Measurements from ENCODE around the gene KAT6B. TPM values are rescaled to one million over a fixed set of nuclear protein-coding genes. Genes with fewer than 3 reads are reported as not detected.

KAT6B gene
- total and polyA plus RNA-seq, 2 donors: 12.2 to 22.1 TPM

DNA sequence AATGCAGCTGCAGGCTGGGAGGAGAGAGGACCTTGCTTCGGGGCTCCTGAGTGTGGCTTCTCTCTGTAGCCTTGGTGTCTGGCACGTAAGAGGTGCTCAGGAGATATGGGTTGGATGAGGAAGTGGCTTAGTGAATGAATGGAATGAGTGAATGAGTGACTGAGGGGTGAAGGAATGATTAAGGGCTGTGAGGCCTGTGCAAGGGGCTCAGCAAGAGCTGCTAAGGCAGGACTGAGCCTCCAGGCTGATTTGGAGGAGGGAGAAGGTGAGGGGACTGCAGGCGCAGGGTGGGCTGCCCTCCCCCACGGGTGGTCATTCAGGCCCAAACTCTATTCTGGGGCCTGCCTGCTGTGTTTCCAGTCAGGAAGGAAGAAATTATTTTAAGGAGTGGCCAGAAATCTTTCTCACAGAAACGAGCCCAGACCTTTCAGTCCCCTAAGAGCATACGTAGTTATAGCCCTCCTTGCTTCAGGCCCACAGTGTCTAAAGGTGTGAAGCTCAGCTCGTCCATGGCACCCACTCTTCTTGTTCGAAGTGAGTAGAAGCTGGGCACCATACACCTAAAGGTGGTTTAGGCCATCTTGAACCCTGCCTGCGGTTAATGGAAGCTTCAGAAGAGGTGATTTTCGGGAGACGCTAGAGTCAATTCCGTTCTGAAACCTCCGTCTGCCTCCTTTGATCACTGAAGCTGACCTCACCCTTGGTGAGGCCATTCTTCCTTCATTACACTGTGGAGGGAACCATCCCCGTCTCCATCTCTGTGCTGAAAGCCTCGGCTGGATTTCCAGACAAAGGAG, 235.5 kb downstream of the KAT6B start:
- Histone ChIP-seq H3K27ac (ENCODE audit: low read depth in 1 of 2, low read length in 1 of 2) (no peak overlapping the region), H3K36me3 (ENCODE audit: control insufficient read depth in 2 of 2, insufficient read depth in 2 of 2, low read length in 1 of 2) (no peaks in the 10 kb centered on the region), H3K4me3 (ENCODE audit: low read length in 2 of 2) (no peak overlapping the region), H3K27me3 (ENCODE audit: control insufficient read depth in 2 of 2, insufficient read depth in 1 of 2, low read length in 1 of 2) (no peaks in the 10 kb centered on the region), H3K4me1 (ENCODE audit: control insufficient read depth in 2 of 2, insufficient read depth in 2 of 2, low read length in 2 of 2) (no peaks in the 10 kb centered on the region), H3K9me3 (ENCODE audit: control insufficient read depth in 2 of 2, insufficient read depth in 1 of 2, low read length in 1 of 2) (no peaks in the 10 kb centered on the region)
- 87% methylated on average over 15 of the region's 15 CpGs for WGBS
- DNase-seq (ENCODE audit: low read depth in 6 of 9, low spot score in 9 of 9): no peak

DNA sequence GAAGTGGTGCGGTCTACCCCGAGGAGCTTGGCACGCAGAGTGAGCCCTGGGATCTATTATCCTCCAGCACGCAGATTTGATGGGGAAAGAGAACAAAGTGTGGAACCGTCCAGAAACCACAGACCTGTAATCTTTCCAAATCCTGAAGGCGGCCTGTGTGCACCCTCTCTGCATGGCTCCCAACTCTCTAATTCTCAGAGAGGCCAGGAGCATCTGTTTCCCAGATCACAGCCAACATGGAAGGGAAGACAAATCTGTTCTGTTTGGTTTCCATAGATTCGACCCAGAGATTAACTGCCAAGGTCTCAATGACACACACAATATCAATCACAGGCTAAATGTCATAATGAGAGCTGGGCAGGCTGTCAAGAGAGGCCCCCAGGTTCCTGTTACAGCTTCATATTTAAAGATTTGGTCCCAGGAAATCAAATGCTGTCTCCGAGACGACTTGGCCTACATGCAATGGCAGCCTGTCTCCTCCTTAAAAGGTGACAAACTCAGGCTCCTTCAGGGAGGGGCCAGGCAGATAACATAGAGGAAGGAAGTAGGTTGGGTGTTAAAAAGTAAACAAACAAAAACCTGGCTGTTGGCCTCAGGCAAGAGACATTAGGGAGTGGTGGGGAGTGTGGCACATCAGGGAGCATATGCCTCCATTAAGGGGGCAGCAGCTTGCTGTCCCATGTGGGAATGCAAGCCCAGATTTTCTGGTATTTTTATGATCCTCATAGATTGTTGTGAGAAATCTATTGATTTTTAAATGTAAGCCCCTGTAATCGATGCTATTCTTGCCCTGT, 236.3 kb downstream of the KAT6B start:
- Histone ChIP-seq H3K4me1 (ENCODE audit: control insufficient read depth in 2 of 2, insufficient read depth in 2 of 2, low read length in 2 of 2) (no peaks in the 10 kb centered on the region), H3K9me3 (ENCODE audit: control insufficient read depth in 2 of 2, insufficient read depth in 1 of 2, low read length in 1 of 2) (no peaks in the 10 kb centered on the region), H3K36me3 (ENCODE audit: control insufficient read depth in 2 of 2, insufficient read depth in 2 of 2, low read length in 1 of 2) (no peaks in the 10 kb centered on the region), H3K27ac (ENCODE audit: low read depth in 1 of 2, low read length in 1 of 2) (no peak overlapping the region), H3K4me3 (ENCODE audit: low read length in 2 of 2) (no peak overlapping the region), H3K27me3 (ENCODE audit: control insufficient read depth in 2 of 2, insufficient read depth in 1 of 2, low read length in 1 of 2) (no peaks in the 10 kb centered on the region)
- 75% methylated on average over 10 of the region's 10 CpGs for WGBS
- DNase-seq (ENCODE audit: low read depth in 6 of 9, low spot score in 9 of 9): no peak

DNA sequence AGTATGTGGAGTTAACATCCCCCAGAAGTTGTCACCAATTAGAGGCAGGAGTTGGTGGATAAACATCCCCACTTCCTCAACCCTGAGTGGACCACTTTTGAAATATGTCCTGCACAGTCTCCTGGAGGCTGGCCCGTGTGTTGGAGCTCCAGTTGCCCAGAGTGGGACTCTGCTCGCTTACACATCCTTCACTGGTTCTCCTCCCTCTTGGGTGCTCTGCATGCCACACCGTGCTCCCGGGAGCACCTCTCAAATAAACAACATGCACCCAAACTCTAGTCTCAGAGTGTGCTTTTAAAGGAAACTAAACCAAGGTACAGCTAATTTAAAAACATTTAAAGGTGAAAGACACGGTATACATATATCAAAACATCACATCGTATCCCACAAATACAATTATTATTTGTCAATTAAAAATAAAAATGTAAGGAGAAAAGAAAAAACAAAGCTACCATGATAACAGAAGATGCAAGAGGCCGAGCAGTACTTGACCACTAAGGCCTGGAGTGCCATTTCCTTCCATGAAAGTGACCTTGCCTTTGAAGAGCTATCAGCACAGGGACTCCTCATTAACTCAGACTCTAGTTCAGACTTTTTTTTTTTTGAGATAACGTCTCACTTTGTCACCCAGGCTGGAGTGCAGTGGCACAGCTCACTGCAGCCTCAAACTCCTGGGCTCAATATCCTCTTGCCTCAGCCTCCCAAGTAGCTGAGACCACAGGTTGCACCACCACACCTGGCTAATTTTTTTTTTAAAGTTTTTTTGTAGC, 237.2 kb downstream of the KAT6B start:
- WGBS: 97% methylated on average over 8 of the region's 8 CpGs
- no peak overlapping the region for H3K27ac ChIP-seq (ENCODE audit: low read depth in 1 of 2, low read length in 1 of 2)
- no peak overlapping the region for H3K4me3 ChIP-seq (ENCODE audit: low read length in 2 of 2)
- H3K36me3 ChIP-seq (ENCODE audit: control insufficient read depth in 2 of 2, insufficient read depth in 2 of 2, low read length in 1 of 2): no peaks in the 10 kb centered on the region
- no peaks in the 10 kb centered on the region for H3K4me1 ChIP-seq (ENCODE audit: control insufficient read depth in 2 of 2, insufficient read depth in 2 of 2, low read length in 2 of 2)
- no peak for DNase-seq (ENCODE audit: low read depth in 6 of 9, low spot score in 9 of 9)
- H3K27me3 ChIP-seq (ENCODE audit: control insufficient read depth in 2 of 2, insufficient read depth in 1 of 2, low read length in 1 of 2): no peaks in the 10 kb centered on the region
- H3K9me3 ChIP-seq (ENCODE audit: control insufficient read depth in 2 of 2, insufficient read depth in 1 of 2, low read length in 1 of 2): no peaks in the 10 kb centered on the region

DNA sequence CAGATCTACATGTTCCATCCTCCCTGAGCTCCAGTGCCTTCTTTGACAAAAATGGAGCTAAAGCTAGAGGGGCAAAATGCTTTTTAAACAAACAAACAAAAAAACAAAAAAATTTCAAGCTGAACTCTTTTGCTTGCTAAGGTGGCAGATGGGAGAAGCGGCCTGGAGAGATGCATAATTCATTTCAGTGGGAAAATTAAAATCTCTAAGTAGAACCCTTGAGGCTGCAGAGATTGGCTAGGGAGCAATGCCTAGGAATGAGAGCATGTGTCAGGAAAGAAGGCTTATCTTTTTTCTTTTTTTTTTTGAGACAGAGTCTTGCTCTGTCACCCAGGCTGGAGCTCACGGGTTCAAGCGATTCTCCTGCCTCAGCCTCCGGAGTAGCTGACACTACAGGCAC, 238.7 kb downstream of the KAT6B start:
- no peaks in the 10 kb centered on the region for H3K36me3 ChIP-seq (ENCODE audit: control insufficient read depth in 2 of 2, insufficient read depth in 2 of 2, low read length in 1 of 2)
- H3K27me3 ChIP-seq (ENCODE audit: control insufficient read depth in 2 of 2, insufficient read depth in 1 of 2, low read length in 1 of 2): no peaks in the 10 kb centered on the region
- no peak overlapping the region for H3K27ac ChIP-seq (ENCODE audit: low read depth in 1 of 2, low read length in 1 of 2)
- H3K9me3 ChIP-seq (ENCODE audit: control insufficient read depth in 2 of 2, insufficient read depth in 1 of 2, low read length in 1 of 2): no peaks in the 10 kb centered on the region
- 97% methylated on average over 4 of the region's 4 CpGs for WGBS
- no peak overlapping the region for H3K4me3 ChIP-seq (ENCODE audit: low read length in 2 of 2)
- no peaks in the 10 kb centered on the region for H3K4me1 ChIP-seq (ENCODE audit: control insufficient read depth in 2 of 2, insufficient read depth in 2 of 2, low read length in 2 of 2)
- DNase-seq (ENCODE audit: low read depth in 6 of 9, low spot score in 9 of 9): no peak

DNA sequence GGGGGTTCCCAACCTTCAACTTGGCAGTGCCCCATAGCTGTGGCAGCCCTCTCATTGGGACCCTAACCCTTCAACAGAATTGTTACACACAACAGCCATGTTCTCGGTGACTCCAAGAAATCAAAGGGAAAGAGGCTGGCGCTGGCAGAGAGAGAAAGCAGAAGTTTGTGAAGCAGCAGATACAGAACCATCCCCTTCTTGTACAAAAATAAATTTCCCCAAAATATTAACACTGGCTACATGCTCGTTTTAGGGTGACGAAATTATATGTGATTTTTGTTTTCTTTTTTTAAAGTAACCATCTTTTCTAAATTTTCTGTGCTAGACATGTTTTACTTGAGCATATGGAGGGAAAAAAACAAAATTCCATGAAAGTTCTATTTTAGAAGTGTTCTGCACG, 239.9 kb downstream of the KAT6B start:
- no peak overlapping the region for H3K4me3 ChIP-seq (ENCODE audit: low read length in 2 of 2)
- no peaks in the 10 kb centered on the region for H3K9me3 ChIP-seq (ENCODE audit: control insufficient read depth in 2 of 2, insufficient read depth in 1 of 2, low read length in 1 of 2)
- no peaks in the 10 kb centered on the region for H3K36me3 ChIP-seq (ENCODE audit: control insufficient read depth in 2 of 2, insufficient read depth in 2 of 2, low read length in 1 of 2)
- no peak for DNase-seq (ENCODE audit: low read depth in 6 of 9, low spot score in 9 of 9)
- H3K27ac ChIP-seq (ENCODE audit: low read depth in 1 of 2, low read length in 1 of 2): no peak overlapping the region
- no peaks in the 10 kb centered on the region for H3K4me1 ChIP-seq (ENCODE audit: control insufficient read depth in 2 of 2, insufficient read depth in 2 of 2, low read length in 2 of 2)
- no peaks in the 10 kb centered on the region for H3K27me3 ChIP-seq (ENCODE audit: control insufficient read depth in 2 of 2, insufficient read depth in 1 of 2, low read length in 1 of 2)
- WGBS: 96% methylated on average over 5 of the region's 5 CpGs

DNA sequence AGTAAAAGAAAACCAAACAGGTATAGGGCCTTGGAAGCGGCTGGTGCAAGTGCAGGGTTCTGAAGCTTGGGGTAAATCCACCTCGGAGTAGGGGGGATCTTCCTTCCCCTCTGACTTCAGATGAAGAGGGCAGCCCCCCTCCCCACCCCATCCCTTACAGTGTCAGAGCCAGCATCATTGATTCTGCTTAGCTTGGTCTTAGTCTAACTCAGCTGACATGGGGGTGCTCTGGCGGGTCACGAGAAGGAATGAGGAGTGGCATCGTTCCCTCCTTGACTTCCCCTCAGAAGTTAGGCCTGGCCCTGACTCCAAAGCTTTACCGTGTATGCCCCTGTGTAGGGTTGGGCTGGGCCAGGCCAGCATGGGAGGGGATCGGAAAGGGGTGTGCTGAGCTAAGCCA, 240.9 kb downstream of the KAT6B start:
- no peak for DNase-seq (ENCODE audit: low read depth in 6 of 9, low spot score in 9 of 9)
- no peaks in the 10 kb centered on the region for H3K9me3 ChIP-seq (ENCODE audit: control insufficient read depth in 2 of 2, insufficient read depth in 1 of 2, low read length in 1 of 2)
- 97% methylated on average over 7 of the region's 7 CpGs for WGBS
- H3K27me3 ChIP-seq (ENCODE audit: control insufficient read depth in 2 of 2, insufficient read depth in 1 of 2, low read length in 1 of 2): no peaks in the 10 kb centered on the region
- H3K27ac ChIP-seq (ENCODE audit: low read depth in 1 of 2, low read length in 1 of 2): no peak overlapping the region
- H3K4me1 ChIP-seq (ENCODE audit: control insufficient read depth in 2 of 2, insufficient read depth in 2 of 2, low read length in 2 of 2): no peaks in the 10 kb centered on the region
- no peaks in the 10 kb centered on the region for H3K36me3 ChIP-seq (ENCODE audit: control insufficient read depth in 2 of 2, insufficient read depth in 2 of 2, low read length in 1 of 2)
- H3K4me3 ChIP-seq (ENCODE audit: low read length in 2 of 2): no peak overlapping the region

DNA sequence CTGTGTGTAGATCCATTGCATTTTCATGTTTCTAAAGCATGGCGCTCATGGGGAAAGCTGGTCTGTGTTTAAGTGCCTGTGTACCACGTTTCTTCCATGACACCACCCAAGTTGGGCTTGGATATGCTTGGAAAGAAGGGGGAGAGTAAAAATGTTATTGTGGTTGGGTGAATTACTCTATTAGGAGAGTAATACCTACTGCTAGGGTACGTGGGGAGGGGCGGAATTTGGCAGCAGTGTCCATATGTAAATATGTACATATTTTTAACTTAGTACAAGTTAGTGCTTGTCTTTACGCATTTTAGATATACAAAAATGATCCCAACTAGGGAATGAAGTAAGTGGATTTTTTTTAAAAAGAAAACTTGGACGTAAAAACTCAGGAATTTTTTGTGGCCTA, 242.1 kb downstream of the KAT6B start:
- Histone ChIP-seq H3K4me1 (ENCODE audit: control insufficient read depth in 2 of 2, insufficient read depth in 2 of 2, low read length in 2 of 2) (no peaks in the 10 kb centered on the region), H3K4me3 (ENCODE audit: low read length in 2 of 2) (no peak overlapping the region), H3K27me3 (ENCODE audit: control insufficient read depth in 2 of 2, insufficient read depth in 1 of 2, low read length in 1 of 2) (no peaks in the 10 kb centered on the region), H3K36me3 (ENCODE audit: control insufficient read depth in 2 of 2, insufficient read depth in 2 of 2, low read length in 1 of 2) (no peaks in the 10 kb centered on the region), H3K9me3 (ENCODE audit: control insufficient read depth in 2 of 2, insufficient read depth in 1 of 2, low read length in 1 of 2) (no peaks in the 10 kb centered on the region), H3K27ac (ENCODE audit: low read depth in 1 of 2, low read length in 1 of 2) (no peak overlapping the region)
- 79% methylated on average over 6 of the region's 6 CpGs for WGBS
- no peak for DNase-seq (ENCODE audit: low read depth in 6 of 9, low spot score in 9 of 9)

DNA sequence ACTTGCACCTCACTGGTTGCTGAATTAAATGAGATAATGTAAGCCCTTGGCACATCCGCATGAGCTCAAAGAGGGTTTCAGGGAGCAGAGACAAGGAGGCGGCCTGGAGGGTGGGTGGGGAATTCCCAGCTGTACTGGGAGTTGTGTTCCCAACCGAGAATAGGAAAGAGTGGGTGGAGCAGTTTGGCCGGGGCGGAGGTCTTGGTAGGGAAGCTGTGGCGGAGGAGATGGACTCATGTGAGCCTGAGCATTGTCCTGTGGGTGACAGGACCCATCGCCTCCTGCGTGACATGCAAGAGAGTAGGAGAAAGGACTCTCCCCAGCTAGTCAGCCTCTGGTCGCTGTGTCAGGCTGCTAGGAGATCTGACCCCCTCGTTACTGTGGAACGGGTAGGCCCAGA, 244.1 kb downstream of the KAT6B start:
- H3K4me1 ChIP-seq (ENCODE audit: control insufficient read depth in 2 of 2, insufficient read depth in 2 of 2, low read length in 2 of 2): no peaks in the 10 kb centered on the region
- H3K36me3 ChIP-seq (ENCODE audit: control insufficient read depth in 2 of 2, insufficient read depth in 2 of 2, low read length in 1 of 2): no peaks in the 10 kb centered on the region
- DNase-seq (ENCODE audit: low read depth in 6 of 9, low spot score in 9 of 9): no peak
- WGBS: 96% methylated on average over 11 of the region's 11 CpGs
- no peak overlapping the region for H3K4me3 ChIP-seq (ENCODE audit: low read length in 2 of 2)
- no peaks in the 10 kb centered on the region for H3K9me3 ChIP-seq (ENCODE audit: control insufficient read depth in 2 of 2, insufficient read depth in 1 of 2, low read length in 1 of 2)
- no peaks in the 10 kb centered on the region for H3K27me3 ChIP-seq (ENCODE audit: control insufficient read depth in 2 of 2, insufficient read depth in 1 of 2, low read length in 1 of 2)
- H3K27ac ChIP-seq (ENCODE audit: low read depth in 1 of 2, low read length in 1 of 2): no peak overlapping the region

DNA sequence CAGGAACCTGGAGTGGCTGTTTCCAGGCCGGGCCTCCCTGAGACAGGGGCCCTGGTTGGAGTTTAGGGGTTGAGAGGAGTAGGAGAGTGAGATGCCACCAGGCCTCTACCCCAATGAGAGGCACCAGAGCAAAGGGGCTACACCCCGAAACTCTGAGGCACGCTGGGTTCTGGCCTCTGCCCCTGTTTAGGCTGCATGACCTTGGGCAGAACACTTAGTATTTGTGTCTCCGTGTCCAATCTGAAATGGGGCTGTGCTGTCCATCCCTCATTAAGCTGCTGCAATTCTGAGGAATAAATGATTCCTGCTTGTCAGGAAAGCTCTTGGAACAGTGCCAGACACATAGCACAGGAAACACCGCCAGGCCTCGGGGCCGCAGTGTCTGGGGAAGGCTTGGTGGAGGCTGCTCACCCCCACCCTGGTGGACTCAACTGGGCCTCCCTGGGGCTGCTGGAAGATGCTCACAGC, 244.6 kb downstream of the KAT6B start:
- Histone ChIP-seq H3K4me1 (ENCODE audit: control insufficient read depth in 2 of 2, insufficient read depth in 2 of 2, low read length in 2 of 2) (no peaks in the 10 kb centered on the region), H3K4me3 (ENCODE audit: low read length in 2 of 2) (no peak overlapping the region), H3K27me3 (ENCODE audit: control insufficient read depth in 2 of 2, insufficient read depth in 1 of 2, low read length in 1 of 2) (no peaks in the 10 kb centered on the region), H3K27ac (ENCODE audit: low read depth in 1 of 2, low read length in 1 of 2) (no peak overlapping the region), H3K9me3 (ENCODE audit: control insufficient read depth in 2 of 2, insufficient read depth in 1 of 2, low read length in 1 of 2) (no peaks in the 10 kb centered on the region), H3K36me3 (ENCODE audit: control insufficient read depth in 2 of 2, insufficient read depth in 2 of 2, low read length in 1 of 2) (no peaks in the 10 kb centered on the region)
- DNase-seq (ENCODE audit: low read depth in 6 of 9, low spot score in 9 of 9): no peak
- WGBS: 84% methylated on average over 7 of the region's 7 CpGs

Data from thymus (tissue), 11 donors.